Cardiac septum (tissue), 1 donor: Measurements from ENCODE around the gene ORC1. TPM values are rescaled to one million over a fixed set of nuclear protein-coding genes. Genes with fewer than 3 reads are reported as not detected.
"Not testable (repeated sequence)": the region's sequence is repeated elsewhere in the genome, so short reads cannot be mapped to it uniquely, and the experiment has no call there.

Experiments used
- DNase-seq: peaks from one replicate; pipeline ENCODE4 v3.0.0-alpha.2; 2020; ENCODE audit warnings: low spot score
- intact Hi-C: fragments of 100-400 bp; cut with DNase I; formaldehyde crosslinking; loops from one replicate; pipeline ENCODE4 v1.14.0; 2022
- total RNA-seq: library from RNA; stranded (reverse); fragmentation: NEBNext Ultra II Directional; extraction: Animal tissue kit (Norgen Biotek cat#: 25700); gene quantifications from one replicate; pipeline ENCODE4 v1.2.1, GENCODE V29; 2021
- donor health status: DM: no; HTN: no; CAD: no.

The ORC1 gene
- total RNA-seq, 1 donor from 2014 or later: 0.11 TPM

DNA sequence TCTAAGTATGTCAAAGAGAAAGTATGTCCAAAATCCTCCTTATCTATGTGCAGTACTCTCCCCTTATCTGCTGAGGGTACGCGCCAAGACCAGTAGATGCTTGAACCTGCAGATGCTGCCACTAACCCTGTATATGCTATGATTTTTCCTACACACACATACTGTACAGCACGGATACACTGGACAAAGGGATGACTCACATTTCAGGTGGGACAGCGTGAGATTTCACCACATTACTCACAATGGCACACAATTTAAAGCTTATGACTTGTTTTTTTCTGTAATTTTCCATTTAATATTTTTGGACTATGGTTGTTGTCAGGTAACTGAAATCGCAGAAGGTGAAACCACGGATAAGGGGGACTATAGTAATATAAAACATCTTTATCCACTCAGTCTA is 4.1 kb downstream of the ORC1 start:
- intact Hi-C loops: loop anchor here (5.0 to 10.0 kb wide), 2 partner anchors 202 to 285 kb away; partner anchors contain the start of gene GPX7

DNA sequence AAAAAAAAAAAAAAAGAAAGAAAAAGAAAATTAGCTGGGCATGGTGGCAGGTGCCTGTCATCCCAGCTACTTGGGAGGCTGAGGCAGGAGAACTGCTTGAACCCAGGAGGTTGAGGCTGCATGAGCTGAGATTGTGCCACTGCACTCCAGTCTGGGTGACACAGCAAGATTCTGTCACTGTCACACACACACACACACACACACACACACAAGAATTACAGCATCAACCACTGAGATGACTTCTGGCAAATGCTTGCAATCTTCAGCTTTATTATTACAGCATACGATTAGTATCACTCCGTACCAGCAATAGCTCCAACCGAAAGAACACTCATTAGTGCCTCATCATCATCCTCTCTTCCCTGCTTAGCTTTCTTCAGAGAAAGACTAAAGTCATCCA is 4.6 kb downstream of the ORC1 start:
- intact Hi-C loops: loop anchor here (5.0 to 10.0 kb wide), 2 partner anchors 203 to 285 kb away; partner anchors contain the start of gene GPX7
- no peak for DNase-seq

More for the DNA sequence above, 4.1 kb downstream of the ORC1 start:
- DNase-seq: no peak

DNA sequence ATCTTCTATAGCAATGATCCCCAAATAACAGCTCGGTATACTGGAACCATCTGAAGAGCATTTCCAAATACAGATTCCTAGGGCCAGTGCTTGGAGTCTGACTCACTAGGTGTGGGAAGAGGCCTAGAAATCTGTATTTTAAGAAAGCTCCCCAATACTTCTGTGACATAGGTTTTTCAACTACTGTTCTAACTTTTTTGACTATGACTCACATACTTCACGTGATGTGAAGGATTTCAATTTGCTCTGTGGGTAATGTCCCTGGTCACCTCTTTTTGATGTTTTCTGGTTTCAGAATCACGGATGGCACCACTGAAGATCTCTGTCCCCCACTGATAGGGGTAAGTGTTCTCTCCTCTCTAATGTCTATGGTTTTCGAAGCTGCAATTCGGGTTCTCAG is 11.0 kb downstream of the ORC1 start:
- no peak for DNase-seq
- intact Hi-C loops: no loop called here

DNA sequence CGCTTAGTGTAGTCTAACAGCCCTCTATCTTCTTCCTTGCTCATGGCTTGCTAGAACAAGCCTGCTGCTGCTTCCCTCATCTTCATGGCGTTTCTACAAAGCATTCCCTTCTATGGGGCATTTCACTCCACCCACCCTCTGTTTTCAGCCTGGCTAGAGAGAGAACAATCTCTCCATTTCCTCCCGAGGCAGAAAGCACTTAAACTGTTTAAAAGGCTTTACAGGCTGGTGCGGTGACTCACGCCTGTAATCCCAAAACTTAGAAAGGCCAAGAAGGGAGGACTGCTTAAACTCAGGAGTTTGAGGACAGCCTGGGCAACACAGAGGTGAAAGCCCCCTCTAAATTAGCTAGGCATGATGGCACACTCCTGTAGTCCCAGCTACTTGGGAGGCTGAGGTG is 17.8 kb downstream of the ORC1 start:
- intact Hi-C loops: no loop called here

DNA sequence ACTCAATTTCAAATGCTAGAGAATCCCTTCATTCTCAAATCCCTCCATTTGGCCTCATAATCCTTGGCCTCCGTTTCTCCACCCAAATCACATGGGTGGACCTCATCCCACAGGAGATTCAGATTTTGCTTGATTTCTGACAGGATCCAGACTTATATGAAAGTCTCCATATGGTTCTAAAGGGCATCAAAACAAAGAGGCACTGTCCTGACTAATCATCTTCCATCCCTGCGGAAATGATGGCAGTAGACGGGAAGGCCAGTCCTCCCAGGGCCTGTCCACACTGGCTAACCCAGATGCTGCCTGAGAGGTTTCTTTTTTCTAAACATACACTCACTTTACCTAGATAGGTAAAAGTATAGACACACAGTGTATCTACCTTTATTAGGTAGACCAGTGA is 18.8 kb downstream of the ORC1 start:
- intact Hi-C loops: no loop called here
- DNase-seq: no peak

More for the DNA sequence above, 17.8 kb downstream of the ORC1 start:
- DNase-seq: no peak

DNA sequence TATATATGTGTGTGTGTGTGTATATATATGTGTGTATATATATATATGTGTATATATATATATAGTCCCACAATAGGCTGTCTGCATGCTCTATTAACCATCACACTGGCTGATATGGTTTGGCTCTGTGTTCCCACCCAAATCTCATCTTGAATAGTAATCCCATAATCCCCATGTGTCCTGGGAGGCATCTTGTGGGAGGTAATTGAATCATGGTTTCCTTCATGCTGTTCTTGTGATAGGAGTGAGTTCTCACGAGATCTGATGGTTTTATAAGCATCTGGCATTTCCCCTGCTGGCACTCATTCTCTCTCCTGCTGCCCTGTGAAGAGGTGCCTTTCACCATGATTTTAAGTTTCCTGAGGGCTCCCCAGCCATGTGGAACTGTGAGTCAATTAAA is 34.4 kb downstream of the ORC1 start:
- not testable (repeated sequence) for DNase-seq
- intact Hi-C loops: loop anchor here (5.0 kb wide), 1 partner anchor 327 kb away; the partner anchor contains the start of gene COA7

DNA sequence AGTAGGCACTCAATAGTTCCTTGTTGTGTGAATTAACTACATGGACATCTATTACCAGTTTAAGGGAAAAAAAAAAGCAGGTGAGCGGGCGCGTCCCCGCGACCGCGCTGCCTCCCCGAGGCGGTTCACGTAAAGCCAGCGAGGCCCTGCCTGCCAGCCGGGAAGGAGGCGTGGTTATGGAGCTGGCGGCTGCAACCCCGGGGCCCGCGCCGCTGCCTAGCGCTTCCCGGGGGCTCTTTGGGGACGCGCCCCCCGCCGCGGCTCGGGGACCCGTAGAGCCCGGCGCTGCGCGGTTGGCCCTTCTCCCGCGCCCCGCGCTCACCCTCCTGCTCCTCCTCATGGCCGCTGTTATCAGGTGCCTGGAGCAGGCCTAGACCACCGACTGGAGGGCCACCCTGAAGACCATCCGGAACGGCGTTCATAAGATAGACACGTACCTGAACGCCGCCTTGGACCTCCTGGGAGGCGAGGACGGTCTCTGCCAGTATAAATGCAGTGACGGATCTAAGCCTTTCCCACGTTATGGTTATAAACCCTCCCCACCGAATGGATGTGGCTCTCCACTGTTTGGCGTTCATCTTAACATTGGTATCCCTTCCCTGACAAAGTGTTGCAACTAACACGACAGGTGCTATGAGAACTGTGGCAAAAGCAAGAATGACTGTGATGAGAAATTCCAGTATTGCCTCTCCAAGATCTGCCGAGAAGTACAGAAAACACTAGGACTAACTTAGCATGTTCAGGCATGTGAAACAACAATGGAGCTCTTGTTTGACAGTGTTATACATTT is 35.6 kb downstream of the ORC1 start:
- intact Hi-C loops: loop anchor here (5.0 kb wide), 1 partner anchor 329 kb away; the partner anchor contains the start of gene COA7
- DNase-seq: no peak

DNA sequence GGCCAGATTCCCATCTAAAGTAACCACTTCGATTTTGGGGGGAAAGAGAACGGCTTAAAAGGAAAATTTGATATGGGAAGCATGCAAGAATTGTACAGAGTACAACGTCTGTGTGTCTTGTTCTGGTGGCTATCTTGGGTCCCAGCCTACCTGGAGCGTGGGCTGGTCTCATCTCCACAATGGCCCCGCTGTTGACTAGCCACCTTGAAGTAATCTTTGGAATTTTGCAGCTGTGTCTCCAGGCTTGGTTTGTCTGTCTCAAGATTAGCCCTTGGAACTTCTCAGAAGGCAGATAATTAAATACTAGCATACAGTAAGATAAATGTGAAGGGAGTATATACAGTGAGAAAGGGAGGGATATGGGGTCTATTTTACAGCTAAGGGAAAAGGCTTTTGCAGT is 37.0 kb downstream of the ORC1 start:
- DNase-seq: no peak
- intact Hi-C loops: loop anchor here (2.0 to 5.0 kb wide), 2 partner anchors 38 to 330 kb away; partner anchors contain the start of genes COA7, ORC1 and PRPF38A

DNA sequence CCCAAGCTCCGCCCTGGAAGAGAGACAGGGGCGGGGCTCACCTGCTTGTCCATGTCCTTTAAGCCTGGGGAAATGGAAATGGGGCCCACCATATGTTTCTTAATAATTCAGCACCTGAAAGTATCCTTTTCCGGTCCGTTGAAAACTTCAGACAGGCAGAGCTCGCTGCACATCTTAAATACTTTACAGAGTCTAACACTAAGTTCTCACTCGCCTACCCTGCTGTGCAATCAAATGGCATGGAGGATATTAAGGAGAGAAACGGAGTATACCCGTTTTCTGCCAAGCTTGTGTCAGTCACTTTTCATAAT is 37.8 kb downstream of the ORC1 start:
- intact Hi-C loops: loop anchor here (2.0 to 5.0 kb wide), 2 partner anchors 38 to 331 kb away; partner anchors contain the start of genes COA7, ORC1 and PRPF38A
- no peak for DNase-seq

DNA sequence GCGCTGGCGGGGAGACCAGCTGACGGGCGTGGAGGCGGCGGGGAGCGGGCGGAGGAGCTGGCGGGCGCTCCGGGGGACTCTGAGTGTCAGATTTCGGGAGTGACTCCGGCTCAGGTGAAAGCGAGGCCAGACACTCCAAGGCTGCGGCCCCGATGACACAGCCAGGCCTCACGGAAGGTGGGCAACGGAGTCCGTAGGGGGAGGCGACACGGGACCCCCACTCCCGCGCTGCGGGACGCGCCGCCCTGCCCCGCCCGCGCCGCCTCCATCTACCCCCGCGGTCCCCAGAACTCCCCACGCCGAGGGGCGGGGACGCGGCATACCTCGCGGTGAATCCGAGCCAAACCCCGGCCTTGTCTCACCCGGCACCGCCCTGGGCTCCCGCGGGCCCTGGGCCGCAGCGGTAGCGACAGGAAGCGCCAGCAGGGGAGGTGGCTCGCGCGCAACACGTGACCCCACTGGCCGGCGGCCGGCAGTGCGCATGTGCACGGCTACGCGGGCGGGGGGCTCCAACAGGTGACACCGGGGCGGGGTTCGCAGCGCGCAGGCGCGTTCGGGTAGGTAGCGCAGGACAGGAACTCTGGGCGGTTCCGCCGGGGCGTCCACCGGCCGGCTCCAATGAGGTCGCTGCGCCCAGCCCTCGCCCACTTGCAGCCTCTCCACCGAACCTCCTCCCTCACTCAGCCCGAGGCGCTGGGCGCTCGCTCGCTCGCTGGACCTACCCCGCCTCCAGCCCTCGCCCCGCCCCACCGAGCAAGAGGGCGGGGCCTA is 38.3 kb downstream of the ORC1 start, which contains the start of gene CC2D1B:
TSS of gene CC2D1B (minus strand) at position 460 of the 771 bp plus-strand sequence. CDS start 1,585 bp downstream, outside the sequence.
- DNase-seq: peak; percentile 99
- intact Hi-C loops: loop anchor here (2.0 to 5.0 kb wide), 3 partner anchors 39 to 331 kb away; partner anchors contain the start of genes COA7, ORC1, PRPF38A and ZFYVE9

DNA sequence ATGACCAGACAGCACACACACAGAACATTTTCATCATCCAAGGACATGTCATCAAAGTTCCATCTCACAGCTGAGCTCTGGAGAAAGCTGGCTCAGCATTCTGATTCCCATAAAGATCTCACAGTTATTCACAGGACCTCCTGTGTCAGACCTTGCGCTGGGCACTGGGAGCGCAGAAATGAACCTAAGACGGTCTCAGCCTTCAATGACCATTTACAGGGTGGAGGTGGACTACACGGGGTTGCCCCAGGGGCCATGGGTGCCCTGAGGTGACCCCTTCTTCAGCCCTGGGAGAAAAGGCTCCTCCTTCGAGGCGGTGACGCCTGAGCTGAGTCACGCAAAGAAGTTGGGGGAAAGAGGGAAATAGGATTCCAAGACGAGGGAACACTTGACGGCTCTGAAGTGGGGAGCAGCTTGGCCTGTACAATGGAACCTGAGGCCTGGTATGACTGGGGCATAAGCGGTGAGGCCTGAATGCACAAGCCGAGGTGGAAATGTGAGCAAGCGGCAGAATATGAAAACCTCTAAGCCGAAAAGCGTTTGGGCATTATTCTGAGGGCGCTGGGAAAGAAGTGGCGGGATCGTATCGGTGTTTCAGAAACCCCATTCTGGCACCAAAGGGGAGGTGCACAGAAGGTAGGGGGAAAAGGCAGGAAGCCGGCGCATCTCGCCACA is 39.0 kb downstream of the ORC1 start:
- intact Hi-C loops: loop anchor here (2.0 to 5.0 kb wide), 2 partner anchors 222 to 332 kb away; partner anchors contain the start of genes COA7 and ZFYVE9
- DNase-seq: no peak

DNA sequence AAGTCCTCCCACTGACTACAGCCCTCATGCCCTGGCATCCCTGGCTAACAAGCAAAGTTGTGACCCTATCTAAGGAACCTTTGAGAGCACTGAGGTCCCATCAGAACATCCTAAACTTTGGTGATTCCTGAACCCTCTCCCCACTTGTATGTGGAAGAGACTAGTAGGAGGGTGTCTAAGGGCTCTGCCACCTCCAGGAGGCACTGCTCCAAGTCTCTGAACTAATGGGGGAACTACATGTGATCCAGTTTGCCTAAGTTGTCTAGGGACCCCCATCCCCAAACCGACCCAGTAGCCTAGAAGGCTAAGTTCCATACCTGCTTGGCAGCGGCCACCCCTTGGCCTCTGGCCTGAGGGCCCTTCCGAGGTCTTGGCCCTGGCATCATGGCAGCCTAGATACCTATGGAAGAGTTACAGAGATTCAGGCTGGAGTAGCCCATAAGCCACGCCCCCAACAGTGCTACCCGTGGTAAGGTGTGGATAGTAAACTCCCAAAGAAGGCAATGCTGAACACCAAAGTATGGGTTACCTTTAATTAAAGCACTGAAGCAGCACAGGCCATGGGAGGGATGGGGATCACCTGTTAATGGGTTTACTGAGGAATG is 39.9 kb downstream of the ORC1 start:
- intact Hi-C loops: loop anchor here (2.0 kb wide), 1 partner anchor 222 kb away; the partner anchor contains the start of gene ZFYVE9

DNA sequence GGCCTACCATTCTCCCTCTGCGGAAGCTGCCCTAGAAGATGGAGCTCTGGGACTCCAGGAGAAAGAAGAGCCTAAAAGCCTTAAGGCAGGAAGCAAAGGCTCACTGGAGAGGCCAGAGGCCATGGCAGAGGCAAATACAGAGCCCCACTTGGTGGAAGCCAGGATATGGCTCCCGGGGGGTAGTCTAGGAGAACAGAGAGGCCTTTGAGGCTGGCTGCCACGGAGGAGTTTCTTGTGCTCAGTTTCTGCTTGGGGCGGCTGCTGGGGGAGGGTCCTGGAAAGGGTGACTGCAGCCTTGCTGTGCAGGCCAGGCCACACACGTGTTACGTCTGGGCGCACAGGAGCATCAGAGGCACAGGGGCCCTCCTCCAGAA is 43.6 kb downstream of the ORC1 start:
- no peak for DNase-seq
- intact Hi-C loops: no loop called here

More for the DNA sequence above, 39.9 kb downstream of the ORC1 start:
- no peak for DNase-seq

DNA sequence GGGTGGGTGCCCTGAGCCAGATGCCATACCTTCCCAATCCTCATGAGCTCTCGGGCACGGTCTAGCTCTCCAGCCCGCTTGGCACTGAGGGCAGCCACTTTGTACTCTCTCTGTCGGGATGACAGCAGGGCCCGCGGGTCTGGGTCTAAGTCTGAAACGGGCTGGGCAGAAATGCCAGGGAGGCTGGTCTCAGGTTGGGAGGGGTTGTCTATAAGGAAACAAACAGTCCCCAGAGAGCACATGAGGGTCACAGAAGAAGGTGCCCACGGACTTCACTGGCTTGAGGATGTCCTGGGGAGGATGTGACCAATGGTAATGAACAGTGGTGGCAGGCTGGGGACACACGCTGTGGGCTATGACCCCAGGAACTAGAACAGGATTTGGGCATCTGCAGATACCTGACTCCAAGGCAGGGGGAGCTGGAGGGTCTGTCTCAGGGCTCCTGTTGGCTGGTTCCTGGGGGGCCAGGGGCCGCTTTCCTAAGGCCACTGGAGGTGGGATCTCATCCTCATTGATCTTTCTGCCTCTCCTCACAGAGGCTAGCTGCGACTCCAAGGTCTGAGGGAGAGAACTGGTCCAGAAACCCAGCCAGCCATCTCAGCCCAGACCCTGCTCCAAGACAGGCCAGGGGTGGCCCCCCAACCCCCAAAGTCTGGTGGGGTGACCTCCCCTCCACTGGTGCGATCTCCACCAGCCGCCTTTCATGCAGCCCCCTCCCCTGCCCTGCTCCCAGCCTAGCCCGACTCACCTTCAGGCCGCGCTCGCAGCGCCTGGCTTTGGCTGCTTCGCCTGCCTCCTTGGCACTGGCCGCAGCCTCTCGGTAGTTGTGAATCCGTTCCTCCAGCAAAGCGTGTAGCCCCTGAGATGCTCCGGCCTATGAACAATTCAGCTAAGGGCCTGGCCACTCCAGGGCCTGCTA is 44.3 kb downstream of the ORC1 start:
- no peak for DNase-seq
- intact Hi-C loops: no loop called here

DNA sequence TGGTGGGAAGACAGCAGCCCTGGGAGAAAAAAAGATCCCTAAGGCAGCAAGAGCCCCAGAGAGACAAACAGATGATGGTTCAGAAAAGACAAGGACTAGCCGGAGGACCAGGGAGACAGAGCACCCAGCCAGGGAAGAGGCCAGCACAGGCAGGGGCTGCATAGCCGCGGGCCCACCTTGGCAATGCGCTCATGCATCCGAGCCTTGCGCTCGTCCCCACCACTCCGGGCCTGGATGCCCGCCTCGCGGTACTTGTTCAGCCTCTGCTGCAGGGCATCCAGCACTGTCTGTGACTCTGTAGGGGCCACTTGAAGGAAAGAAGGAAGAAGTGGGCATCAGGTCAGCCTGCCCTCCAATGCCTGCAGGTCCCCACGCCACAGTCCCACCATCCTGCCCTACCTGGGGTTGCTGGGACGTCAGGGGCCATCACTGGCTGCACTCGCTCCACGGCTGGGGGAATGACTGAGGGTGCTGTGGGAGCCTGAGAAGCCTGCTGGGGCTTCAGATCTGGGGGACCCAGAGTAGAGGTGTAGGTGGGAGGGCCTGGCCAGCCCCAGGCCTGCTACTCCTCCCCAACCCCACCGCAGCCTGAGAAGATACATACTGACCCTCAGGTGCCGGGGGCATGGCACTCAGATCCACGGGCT is 45.2 kb downstream of the ORC1 start:
- intact Hi-C loops: no loop called here

DNA sequence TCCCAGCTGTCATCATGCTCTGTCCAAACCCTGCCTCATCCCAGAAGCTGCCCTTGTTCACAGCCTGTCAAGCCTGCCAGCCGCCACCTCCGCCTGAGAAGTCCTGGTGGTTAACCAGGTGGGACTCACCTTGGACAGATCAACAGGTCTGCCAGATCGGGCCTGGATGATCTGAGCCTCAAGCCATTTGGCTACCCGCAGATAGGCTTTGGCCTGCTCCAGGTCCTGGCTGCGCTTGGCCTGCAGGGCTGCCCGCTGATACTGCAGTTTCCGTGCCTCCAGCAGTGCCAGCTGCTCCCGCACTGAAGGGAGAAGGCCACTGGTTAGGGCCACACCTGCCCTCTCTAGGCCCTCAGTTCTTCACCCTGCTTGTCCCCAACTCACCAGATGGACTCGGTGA is 46.8 kb downstream of the ORC1 start:
- DNase-seq: no peak
- intact Hi-C loops: no loop called here

More for the DNA sequence above, 45.2 kb downstream of the ORC1 start:
- DNase-seq: no peak

DNA sequence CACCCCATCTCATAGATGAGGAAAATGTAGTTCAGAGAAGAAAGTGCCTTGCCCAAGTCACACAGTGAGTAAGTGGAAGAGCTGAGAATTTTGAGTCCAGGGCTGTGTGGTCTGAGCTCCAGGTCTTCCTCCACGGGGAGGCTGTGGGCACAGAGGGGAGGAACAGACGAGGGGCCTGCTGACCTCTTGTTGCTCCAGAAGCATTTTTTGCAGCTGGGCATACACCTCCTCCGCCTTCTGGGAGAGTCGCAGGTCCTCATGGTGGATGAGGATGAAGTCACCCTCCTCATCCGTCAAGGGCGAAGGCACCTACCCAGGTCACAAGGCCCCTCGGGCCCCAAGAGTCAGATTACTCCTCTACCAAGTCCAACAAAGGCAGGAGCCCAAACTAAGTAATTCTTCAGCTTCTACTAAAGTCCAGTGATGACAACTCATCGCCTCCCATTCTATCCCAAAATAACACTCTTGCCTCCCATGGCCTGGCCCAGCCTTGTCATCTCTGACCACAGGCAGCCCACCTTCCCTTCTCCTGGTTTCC is 47.3 kb downstream of the ORC1 start:
- no peak for DNase-seq
- intact Hi-C loops: no loop called here
